ENCODE data around the gene DNPEP.

Gene DNPEP

GRCh38 chr2:219426068-219426443 lies 38.3 kb upstream of the DNPEP start (continued):
- TF ChIP-seq, protein P1, sequence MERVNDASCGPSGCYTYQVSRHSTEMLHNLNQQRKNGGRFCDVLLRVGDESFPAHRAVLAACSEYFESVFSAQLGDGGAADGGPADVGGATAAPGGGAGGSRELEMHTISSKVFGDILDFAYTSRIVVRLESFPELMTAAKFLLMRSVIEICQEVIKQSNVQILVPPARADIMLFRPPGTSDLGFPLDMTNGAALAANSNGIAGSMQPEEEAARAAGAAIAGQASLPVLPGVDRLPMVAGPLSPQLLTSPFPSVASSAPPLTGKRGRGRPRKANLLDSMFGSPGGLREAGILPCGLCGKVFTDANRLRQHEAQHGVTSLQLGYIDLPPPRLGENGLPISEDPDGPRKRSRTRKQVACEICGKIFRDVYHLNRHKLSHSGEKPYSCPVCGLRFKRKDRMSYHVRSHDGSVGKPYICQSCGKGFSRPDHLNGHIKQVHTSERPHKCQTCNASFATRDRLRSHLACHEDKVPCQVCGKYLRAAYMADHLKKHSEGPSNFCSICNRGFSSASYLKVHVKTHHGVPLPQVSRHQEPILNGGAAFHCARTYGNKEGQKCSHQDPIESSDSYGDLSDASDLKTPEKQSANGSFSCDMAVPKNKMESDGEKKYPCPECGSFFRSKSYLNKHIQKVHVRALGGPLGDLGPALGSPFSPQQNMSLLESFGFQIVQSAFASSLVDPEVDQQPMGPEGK (CRISPR knock-in tag; IDR thresholded peaks at IDR 0.05; ENCODE audit: borderline replicate concordance), result no peak
- TF ChIP-seq ZFP30 (CRISPR knock-in tag; IDR thresholded peaks at IDR 0.05), result no peak
- no peak for TF ChIP-seq BACH2 (CRISPR knock-in tag; IDR thresholded peaks at IDR 0.05; ENCODE audit: borderline replicate concordance)
- no peak for TF ChIP-seq ZNF565 (CRISPR knock-in tag; conservative IDR thresholded peaks at IDR 0.05; ENCODE audit: low read depth)
- no peak for TF ChIP-seq RARB (CRISPR knock-in tag; IDR thresholded peaks at IDR 0.05)

GRCh38 chr2:219425238-219426067 lies 37.7 kb upstream of the DNPEP start:
- no peak for ATAC-seq

DNA sequence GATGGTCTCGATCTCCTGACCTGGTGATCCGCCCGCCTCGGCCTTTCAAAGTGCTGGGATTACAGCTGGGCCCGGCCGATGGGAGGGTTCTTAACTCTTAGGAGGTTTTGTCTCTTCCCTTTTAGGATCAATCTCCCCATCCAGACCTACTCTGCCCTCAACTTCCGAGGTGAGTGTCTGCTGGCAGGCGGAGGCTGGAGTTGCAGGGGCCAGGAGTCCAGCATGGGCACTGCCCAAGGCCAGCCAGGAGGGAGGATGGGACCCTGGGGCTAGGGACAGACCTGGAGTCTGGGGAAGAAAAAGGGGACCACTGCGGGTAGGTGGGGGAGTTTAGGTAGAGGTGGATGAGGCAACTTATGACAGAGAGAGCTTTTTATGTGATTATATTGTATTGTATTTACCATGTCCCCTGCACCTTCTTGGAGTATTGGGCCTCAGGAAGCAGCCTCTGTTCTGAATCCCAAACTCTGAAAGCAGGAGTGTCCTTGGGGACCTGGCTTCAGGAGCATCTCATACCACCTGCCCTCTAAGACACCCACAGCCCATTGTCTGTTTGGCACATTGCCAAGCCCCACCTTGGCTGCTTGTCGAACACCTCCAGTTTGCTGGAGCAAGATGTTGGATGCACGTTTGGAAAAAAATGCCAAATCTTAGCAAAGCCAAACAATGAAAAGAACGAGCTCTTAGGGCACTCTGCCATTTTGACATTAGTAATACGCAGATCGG lies 36.1 kb upstream of the DNPEP start:
- no peak for ATAC-seq
- TF ChIP-seq CSDC2 (CRISPR knock-in tag; IDR thresholded peaks at IDR 0.05), result no peak
- no peak for TF ChIP-seq ESRRG (CRISPR knock-in tag; IDR thresholded peaks at IDR 0.05)
- no peak for TF ChIP-seq OSR1 (CRISPR knock-in tag; IDR thresholded peaks at IDR 0.05)

More at GRCh38 chr2:219425238-219426067, 37.7 kb upstream of the DNPEP start:
- TF ChIP-seq, protein P2, sequence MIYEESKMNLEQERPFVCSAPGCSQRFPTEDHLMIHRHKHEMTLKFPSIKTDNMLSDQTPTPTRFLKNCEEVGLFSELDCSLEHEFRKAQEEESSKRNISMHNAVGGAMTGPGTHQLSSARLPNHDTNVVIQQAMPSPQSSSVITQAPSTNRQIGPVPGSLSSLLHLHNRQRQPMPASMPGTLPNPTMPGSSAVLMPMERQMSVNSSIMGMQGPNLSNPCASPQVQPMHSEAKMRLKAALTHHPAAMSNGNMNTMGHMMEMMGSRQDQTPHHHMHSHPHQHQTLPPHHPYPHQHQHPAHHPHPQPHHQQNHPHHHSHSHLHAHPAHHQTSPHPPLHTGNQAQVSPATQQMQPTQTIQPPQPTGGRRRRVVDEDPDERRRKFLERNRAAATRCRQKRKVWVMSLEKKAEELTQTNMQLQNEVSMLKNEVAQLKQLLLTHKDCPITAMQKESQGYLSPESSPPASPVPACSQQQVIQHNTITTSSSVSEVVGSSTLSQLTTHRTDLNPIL (CRISPR knock-in tag; IDR thresholded peaks at IDR 0.05; ENCODE audit: low read depth), result no peak
- TF ChIP-seq PPARA (CRISPR knock-in tag; IDR thresholded peaks at IDR 0.05; ENCODE audit: borderline replicate concordance) (no peak), ZC3H10 (CRISPR knock-in tag; IDR thresholded peaks at IDR 0.05) (no peak), ARNTL (CRISPR knock-in tag; IDR thresholded peaks at IDR 0.05; ENCODE audit: borderline replicate concordance, low read depth) (no peak), SNAI2 (CRISPR knock-in tag; IDR thresholded peaks at IDR 0.05) (no peak), ISL1 (CRISPR knock-in tag; IDR thresholded peaks at IDR 0.05) (no peak), CSDC2 (CRISPR knock-in tag; IDR thresholded peaks at IDR 0.05) (no peak), ZNF565 (CRISPR knock-in tag; conservative IDR thresholded peaks at IDR 0.05; ENCODE audit: low read depth) (no peak)
- TF ChIP-seq, protein P3, sequence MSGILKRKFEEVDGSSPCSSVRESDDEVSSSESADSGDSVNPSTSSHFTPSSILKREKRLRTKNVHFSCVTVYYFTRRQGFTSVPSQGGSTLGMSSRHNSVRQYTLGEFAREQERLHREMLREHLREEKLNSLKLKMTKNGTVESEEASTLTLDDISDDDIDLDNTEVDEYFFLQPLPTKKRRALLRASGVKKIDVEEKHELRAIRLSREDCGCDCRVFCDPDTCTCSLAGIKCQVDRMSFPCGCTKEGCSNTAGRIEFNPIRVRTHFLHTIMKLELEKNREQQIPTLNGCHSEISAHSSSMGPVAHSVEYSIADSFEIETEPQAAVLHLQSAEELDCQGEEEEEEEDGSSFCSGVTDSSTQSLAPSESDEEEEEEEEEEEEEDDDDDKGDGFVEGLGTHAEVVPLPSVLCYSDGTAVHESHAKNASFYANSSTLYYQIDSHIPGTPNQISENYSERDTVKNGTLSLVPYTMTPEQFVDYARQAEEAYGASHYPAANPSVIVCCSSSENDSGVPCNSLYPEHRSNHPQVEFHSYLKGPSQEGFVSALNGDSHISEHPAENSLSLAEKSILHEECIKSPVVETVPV (CRISPR knock-in tag; IDR thresholded peaks at IDR 0.05), result no peak
- TF ChIP-seq, protein P4, sequence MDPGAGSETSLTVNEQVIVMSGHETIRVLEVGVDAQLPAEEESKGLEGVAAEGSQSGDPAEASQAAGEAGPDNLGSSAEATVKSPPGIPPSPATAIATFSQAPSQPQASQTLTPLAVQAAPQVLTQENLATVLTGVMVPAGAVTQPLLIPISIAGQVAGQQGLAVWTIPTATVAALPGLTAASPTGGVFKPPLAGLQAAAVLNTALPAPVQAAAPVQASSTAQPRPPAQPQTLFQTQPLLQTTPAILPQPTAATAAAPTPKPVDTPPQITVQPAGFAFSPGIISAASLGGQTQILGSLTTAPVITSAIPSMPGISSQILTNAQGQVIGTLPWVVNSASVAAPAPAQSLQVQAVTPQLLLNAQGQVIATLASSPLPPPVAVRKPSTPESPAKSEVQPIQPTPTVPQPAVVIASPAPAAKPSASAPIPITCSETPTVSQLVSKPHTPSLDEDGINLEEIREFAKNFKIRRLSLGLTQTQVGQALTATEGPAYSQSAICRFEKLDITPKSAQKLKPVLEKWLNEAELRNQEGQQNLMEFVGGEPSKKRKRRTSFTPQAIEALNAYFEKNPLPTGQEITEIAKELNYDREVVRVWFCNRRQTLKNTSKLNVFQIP (CRISPR knock-in tag; IDR thresholded peaks at IDR 0.05; ENCODE audit: borderline replicate concordance, low read depth), result no peak

DNA sequence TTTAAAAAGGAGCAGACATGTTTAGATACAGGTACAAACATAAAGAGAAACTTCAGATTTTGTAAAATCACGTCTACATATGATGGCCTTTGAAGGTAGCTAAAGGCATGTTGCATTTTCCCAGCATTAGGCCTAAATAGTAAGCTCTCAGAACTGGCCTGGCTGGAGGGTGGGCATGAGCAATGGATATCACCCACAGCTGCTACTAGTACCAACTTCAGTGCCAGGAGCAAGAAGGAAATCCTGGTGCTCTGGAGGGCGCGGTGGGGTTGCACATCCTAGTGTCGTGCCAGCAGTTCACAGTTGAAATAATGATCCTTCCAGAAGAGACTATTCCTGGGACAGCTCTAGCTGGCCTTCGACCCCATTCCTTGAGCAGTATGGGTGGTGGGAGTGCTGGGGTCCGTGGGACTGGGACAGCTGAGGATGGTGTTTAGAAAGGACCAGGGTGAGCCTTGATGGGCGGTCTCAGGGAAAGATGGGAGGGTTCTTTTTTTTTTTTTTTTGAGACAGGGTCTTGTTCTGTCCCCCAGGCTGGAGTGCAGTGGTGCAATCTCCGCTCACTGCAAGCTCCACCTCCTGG lies 35.3 kb upstream of the DNPEP start:
- TF ChIP-seq ZC3H10 (CRISPR knock-in tag; IDR thresholded peaks at IDR 0.05), result no peak
- TF ChIP-seq ESRRG (CRISPR knock-in tag; IDR thresholded peaks at IDR 0.05), result no peak
- no peak for TF ChIP-seq GLIS3 (CRISPR knock-in tag; IDR thresholded peaks at IDR 0.05)
- TF ChIP-seq ZFP30 (CRISPR knock-in tag; IDR thresholded peaks at IDR 0.05), result no peak
- TF ChIP-seq TSHZ2 (CRISPR knock-in tag; IDR thresholded peaks at IDR 0.05), result no peak
- no peak for TF ChIP-seq ZNF8 (CRISPR knock-in tag; IDR thresholded peaks at IDR 0.05)
- no peak for TF ChIP-seq ZNF70 (CRISPR knock-in tag; IDR thresholded peaks at IDR 0.05)
- no peak for TF ChIP-seq BACH2 (CRISPR knock-in tag; IDR thresholded peaks at IDR 0.05; ENCODE audit: borderline replicate concordance)
- TF ChIP-seq OSR1 (CRISPR knock-in tag; IDR thresholded peaks at IDR 0.05), result no peak
- no peak for TF ChIP-seq TCF4 (CRISPR knock-in tag; IDR thresholded peaks at IDR 0.05; ENCODE audit: borderline replicate concordance)
- no peak for TF ChIP-seq RARB (CRISPR knock-in tag; IDR thresholded peaks at IDR 0.05)
- no peak for TF ChIP-seq ZFP3 (CRISPR knock-in tag; IDR thresholded peaks at IDR 0.05)
- no peak for TF ChIP-seq ISL1 (CRISPR knock-in tag; IDR thresholded peaks at IDR 0.05)
- TF ChIP-seq SNAI2 (CRISPR knock-in tag; IDR thresholded peaks at IDR 0.05), result no peak
- TF ChIP-seq ARNTL (CRISPR knock-in tag; IDR thresholded peaks at IDR 0.05; ENCODE audit: borderline replicate concordance, low read depth), result no peak
- ATAC-seq, result no peak

Data from SK-N-SH treated with all-trans-retinoic acid at 6 μM for 48 hours (cell line).